ENCODE results near the gene PRKAG2. TPM values are rescaled to one million over a fixed set of nuclear protein-coding genes. Genes with fewer than 3 reads are reported as not detected.

Gene PRKAG2
- total and polyA plus RNA-seq, 2 of the 13 experiments (the other 11 are each of a cell fraction or from before 2014, with no cell fraction given), result 0.90 to 1.3 TPM

DNA sequence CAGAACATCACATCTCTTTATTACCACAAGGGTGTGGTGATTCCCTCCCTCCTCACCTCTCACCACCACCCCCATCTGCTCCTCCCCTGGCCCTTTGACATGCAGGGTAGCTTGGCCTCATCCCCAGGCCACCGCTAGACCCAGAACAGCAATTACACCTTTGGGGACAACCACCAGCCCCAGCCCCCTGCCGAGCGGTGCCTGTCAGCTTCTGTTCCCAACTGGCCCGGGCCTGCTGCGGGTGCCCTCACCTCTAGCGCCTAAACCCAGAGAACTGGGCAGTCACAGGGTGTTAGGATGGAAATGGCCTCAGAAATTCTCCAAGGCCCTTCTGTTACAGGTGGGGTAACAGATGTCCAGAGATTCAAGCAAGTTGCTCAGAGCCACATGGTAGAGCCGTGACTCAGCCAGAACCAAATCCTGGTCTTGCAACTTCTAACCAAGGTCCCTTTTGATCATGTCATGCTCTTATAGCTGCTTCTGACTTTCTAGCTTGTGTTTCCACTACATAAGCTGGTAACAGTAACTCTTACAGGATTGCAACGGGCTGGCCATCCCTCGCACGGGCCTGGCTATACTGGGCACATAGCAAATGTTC, 78.0 kb downstream of the PRKAG2 start:
- 64% methylated on average over 9 of the region's 10 CpGs for WGBS (ENCODE audit: low lambda C conversion rate)
- ChIA-PET CTCF (ENCODE audit: low intra/inter-chr PET ratio, low total read pairs) (no interaction called here), POLR2A (no interaction called here)
- no peak overlapping the region for H3K9ac ChIP-seq (ENCODE audit: insufficient read depth, low read depth, low read length)
- DNase-seq (ENCODE audit: low spot score) (no peak), FAIRE-seq (no peak), ATAC-seq (no peak)
- H4K20me1 ChIP-seq (ENCODE audit: insufficient read depth, low read length), result no peaks in the 10 kb centered on the region
- intact Hi-C loops (cut with micrococcal nuclease; ENCODE audit: unreplicated experiment) (no loop called here), in situ Hi-C loops (cut with HindIII; ENCODE audit: extremely low pct_ligation_motif_present, low pct_unique_long_range_greater_than_20kb) (no loop called here)
- peaks cover 14% of the 10 kb centered on the region for H3K4me1 ChIP-seq (ENCODE audit: insufficient read depth, low read length)
- no peak overlapping the region for H3K4me2 ChIP-seq (ENCODE audit: low read depth, low read length)
- no peak overlapping the region for H2AFZ ChIP-seq (ENCODE audit: low read length)
- no TSS peak for BruUV-seq (replicated peaks)
- no peak overlapping the region for H3K4me3 ChIP-seq (replicated peaks in 1 of 3; ENCODE audit: insufficient read depth in 1 of 3, low read depth in 2 of 3, low read length in 3 of 3)
- no peaks in the 10 kb centered on the region for H3K9me3 ChIP-seq (ENCODE audit: low read length)
- H3K27ac ChIP-seq (ENCODE audit: extremely low read length, insufficient read depth, low read length), result no peak overlapping the region
- no peaks in the 10 kb centered on the region for H3K36me3 ChIP-seq (replicated peaks in 1 of 2; ENCODE audit: control insufficient read depth in 1 of 2, insufficient read depth in 2 of 2, low read length in 2 of 2)
- H3K27me3 ChIP-seq (ENCODE audit: control insufficient read depth in 1 of 2, insufficient read depth in 2 of 2, low read length in 2 of 2), result peaks cover 0 to 11% of the 10 kb centered on the region in 2 experiments; a peak in 1 of 5 replicates
- H3K79me2 ChIP-seq (ENCODE audit: insufficient read depth, low read length), result no peaks in the 10 kb centered on the region
- TF ChIP-seq ZNF660 (CRISPR knock-in tag; IDR thresholded peaks at IDR 0.05; ENCODE audit: borderline replicate concordance, low read depth), result no peak
- no peak for TF ChIP-seq CCDC6 (CRISPR knock-in tag; IDR thresholded peaks at IDR 0.05)
- TF ChIP-seq, protein P1, sequence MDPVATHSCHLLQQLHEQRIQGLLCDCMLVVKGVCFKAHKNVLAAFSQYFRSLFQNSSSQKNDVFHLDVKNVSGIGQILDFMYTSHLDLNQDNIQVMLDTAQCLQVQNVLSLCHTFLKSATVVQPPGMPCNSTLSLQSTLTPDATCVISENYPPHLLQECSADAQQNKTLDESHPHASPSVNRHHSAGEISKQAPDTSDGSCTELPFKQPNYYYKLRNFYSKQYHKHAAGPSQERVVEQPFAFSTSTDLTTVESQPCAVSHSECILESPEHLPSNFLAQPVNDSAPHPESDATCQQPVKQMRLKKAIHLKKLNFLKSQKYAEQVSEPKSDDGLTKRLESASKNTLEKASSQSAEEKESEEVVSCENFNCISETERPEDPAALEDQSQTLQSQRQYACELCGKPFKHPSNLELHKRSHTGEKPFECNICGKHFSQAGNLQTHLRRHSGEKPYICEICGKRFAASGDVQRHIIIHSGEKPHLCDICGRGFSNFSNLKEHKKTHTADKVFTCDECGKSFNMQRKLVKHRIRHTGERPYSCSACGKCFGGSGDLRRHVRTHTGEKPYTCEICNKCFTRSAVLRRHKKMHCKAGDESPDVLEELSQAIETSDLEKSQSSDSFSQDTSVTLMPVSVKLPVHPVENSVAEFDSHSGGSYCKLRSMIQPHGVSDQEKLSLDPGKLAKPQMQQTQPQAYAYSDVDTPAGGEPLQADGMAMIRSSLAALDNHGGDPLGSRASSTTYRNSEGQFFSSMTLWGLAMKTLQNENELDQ (CRISPR knock-in tag; IDR thresholded peaks at IDR 0.05; ENCODE audit: borderline replicate concordance), result no peak
- no peak for TF ChIP-seq EHMT2 (IDR thresholded peaks at IDR 0.05; ENCODE audit: borderline replicate concordance, low read depth, low read length)
- TF ChIP-seq SNAPC2 (CRISPR knock-in tag; IDR thresholded peaks at IDR 0.05), result no peak
- no peak for TF ChIP-seq ZNF652 (CRISPR knock-in tag; IDR thresholded peaks at IDR 0.05; ENCODE audit: borderline replicate concordance, low read depth)
- TF ChIP-seq NFE2L2 (IDR thresholded peaks at IDR 0.05; ENCODE audit: low read length), result no peak
- TF ChIP-seq RARA (CRISPR knock-in tag; IDR thresholded peaks at IDR 0.05), result no peak
- TF ChIP-seq, protein P2, sequence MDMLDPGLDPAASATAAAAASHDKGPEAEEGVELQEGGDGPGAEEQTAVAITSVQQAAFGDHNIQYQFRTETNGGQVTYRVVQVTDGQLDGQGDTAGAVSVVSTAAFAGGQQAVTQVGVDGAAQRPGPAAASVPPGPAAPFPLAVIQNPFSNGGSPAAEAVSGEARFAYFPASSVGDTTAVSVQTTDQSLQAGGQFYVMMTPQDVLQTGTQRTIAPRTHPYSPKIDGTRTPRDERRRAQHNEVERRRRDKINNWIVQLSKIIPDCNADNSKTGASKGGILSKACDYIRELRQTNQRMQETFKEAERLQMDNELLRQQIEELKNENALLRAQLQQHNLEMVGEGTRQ (IDR thresholded peaks at IDR 0.05; ENCODE audit: low read depth, low read length), result no peak
- TF ChIP-seq, protein P2 (CRISPR knock-in tag; IDR thresholded peaks at IDR 0.05; ENCODE audit: borderline replicate concordance), result no peak
- no peak for TF ChIP-seq ARHGAP35 (CRISPR knock-in tag; IDR thresholded peaks at IDR 0.05; ENCODE audit: borderline replicate concordance)
- TF ChIP-seq GABPA (IDR thresholded peaks at IDR 0.05; ENCODE audit: low read depth, low read length), result no peak
- TF ChIP-seq GABPA (CRISPR knock-in tag; IDR thresholded peaks at IDR 0.05; ENCODE audit: low read depth), result no peak
- TF ChIP-seq, protein P3, sequence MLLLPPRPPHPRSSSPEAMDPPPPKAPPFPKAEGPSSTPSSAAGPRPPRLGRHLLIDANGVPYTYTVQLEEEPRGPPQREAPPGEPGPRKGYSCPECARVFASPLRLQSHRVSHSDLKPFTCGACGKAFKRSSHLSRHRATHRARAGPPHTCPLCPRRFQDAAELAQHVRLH (CRISPR knock-in tag; IDR thresholded peaks at IDR 0.05; ENCODE audit: borderline replicate concordance, low read depth), result no peak
- TF ChIP-seq U2AF2 (IDR thresholded peaks at IDR 0.05; ENCODE audit: low read depth, low read length), result no peak
- TF ChIP-seq SP1 (IDR thresholded peaks at IDR 0.05), result no peak
- no peak for TF ChIP-seq SP1 (CRISPR knock-in tag; IDR thresholded peaks at IDR 0.05)
- no peak for TF ChIP-seq ZNF7 (CRISPR knock-in tag; IDR thresholded peaks at IDR 0.05)
- TF ChIP-seq, protein P4, sequence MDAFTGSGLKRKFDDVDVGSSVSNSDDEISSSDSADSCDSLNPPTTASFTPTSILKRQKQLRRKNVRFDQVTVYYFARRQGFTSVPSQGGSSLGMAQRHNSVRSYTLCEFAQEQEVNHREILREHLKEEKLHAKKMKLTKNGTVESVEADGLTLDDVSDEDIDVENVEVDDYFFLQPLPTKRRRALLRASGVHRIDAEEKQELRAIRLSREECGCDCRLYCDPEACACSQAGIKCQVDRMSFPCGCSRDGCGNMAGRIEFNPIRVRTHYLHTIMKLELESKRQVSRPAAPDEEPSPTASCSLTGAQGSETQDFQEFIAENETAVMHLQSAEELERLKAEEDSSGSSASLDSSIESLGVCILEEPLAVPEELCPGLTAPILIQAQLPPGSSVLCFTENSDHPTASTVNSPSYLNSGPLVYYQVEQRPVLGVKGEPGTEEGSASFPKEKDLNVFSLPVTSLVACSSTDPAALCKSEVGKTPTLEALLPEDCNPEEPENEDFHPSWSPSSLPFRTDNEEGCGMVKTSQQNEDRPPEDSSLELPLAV (CRISPR knock-in tag; conservative IDR thresholded peaks at IDR 0.05; ENCODE audit: low read depth), result no peak
